Activated CD8-positive, alpha-beta memory T cell treated with anti-CD3 and anti-CD28 coated beads for 4 hours (primary cell): ENCODE measurements around the gene ABCG8.

ENCODE experiments used
- DNase-seq, 2 donors: peaks; one replicate each; pipeline ENCODE4 v3.0.0-alpha.2; 2020; ENCODE audit warnings: low read depth in 2 of 2

ABCG8 gene

GRCh38 chr2:43872151-43872550, 33.4 kb downstream of the ABCG8 start:
- no peak for DNase-seq

GRCh38 chr2:43874776-43875451, 36.1 kb downstream of the ABCG8 start:
- no peak for DNase-seq

GRCh38 chr2:43877782-43878464, 39.2 kb downstream of the ABCG8 start:
- peak; percentile 8 to 14 for DNase-seq

DNA sequence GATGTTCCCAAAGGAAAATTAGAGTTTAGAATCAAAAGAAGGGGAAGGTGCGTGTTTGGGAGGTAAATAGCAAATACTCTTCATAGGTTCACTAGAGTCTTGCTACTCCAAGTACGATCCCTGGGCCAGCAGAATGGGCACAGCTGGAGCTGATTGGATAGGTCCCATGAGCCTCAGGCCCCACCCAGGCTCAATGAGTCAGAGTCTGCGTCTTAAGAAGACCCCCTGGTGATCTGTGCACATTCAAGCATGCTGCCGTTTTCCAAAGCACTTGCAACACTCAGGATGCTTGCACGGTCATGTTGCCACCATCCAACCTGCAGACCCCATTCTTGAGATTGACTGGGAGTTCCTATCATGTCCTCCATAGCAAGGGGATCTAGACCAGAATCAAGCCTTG, 40.5 kb downstream of the ABCG8 start:
- DNase-seq: no peak

DNA sequence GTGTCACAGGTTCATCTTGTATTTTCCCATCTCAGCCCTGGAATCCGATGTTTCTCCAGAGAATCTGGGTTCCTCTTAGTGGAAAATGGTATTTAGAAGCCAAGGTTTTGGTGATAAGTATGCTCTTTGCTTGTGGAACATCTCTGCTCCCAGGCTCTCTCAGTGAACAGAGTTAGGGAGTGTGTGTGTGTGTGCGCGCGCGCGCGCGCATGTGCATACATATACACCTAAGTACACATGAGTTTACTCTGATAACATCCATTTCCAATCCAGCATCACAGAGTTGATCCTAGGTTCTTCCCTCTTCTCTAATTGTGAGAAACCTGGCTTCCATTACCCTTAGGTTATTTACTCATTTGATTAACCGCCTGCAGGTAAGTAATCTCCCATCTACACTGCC, 41.7 kb downstream of the ABCG8 start:
- DNase-seq: no peak

GRCh38 chr2:43880952-43881351, 42.2 kb downstream of the ABCG8 start:
- no peak for DNase-seq

DNA sequence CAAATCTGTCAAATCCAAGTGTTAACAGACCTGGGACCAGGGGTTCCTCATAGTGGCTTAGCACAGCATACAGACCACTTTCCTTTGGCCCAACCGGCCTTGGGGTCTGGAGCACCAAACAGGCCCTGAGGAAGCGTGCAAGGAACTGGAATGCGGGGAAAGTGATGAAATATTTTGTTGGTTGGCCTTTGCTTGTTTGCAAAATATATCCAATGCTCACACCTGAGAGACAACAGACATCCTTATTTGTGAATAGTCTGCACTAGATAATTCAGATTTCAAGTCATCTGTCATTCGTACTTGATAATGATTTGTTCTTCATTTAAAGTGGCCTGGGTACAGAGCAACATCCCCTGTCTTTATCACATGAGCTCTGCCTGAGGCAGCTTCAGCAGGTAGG, 43.5 kb downstream of the ABCG8 start:
- DNase-seq: no peak

DNA sequence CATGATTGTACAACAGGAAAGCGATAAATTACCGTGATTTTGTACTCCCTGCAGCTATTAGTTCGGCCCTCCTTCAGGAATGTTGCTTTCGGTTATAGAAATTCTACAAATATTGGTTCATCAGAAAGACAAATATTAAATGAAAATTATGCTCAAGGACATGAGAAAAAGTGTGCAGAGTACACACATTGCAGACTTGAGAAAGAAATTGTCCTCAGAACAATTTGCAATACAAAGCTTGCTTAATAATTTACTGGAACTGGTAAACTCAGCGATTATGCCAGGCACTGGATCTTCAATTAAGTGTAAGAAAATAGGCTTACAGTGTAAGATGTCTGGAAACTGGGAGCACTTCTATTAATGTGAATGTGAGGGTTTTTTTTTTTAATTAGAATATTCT, 45.9 kb downstream of the ABCG8 start:
- DNase-seq: no peak

GRCh38 chr2:43885132-43885632, 46.4 kb downstream of the ABCG8 start:
- no peak for DNase-seq

DNA sequence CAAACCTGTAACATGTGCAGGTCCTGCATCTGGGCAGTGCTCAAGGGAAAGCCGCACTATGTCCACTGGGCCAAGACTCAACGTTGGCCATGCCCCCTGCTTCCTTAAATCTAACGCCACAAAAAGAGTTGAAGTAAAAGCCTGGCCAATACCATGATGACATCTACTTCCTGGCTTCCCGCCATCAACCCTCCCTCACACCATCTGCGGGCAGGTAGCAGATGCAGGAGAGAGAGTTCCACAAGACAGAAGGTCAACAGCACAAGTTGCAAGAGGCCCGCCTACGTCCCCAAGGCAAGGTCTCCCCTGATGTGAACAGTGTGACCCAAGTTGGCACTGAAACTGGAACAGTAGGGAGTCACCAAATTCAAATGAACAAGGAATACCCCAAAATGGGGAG, 48.4 kb downstream of the ABCG8 start:
- DNase-seq: no peak

DNA sequence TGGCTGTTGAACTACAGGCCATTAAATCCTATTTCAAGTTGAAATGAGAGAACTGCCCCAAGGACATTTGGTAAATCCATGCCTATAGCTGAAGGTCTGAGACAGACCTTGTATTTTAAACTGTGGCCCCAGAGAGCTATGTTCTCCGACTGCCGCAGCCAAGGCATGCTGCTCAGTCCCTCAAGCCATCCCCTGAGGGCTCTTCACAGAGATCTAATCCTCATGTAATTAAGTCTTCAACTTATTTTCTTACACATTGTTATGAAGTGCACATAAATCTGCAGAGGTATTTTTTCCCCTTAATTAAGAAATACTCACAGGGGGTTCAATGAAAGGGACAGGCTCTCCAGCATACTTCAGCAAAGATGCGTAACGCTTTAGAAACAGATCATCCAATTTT, 50.6 kb downstream of the ABCG8 start:
- DNase-seq: no peak

DNA sequence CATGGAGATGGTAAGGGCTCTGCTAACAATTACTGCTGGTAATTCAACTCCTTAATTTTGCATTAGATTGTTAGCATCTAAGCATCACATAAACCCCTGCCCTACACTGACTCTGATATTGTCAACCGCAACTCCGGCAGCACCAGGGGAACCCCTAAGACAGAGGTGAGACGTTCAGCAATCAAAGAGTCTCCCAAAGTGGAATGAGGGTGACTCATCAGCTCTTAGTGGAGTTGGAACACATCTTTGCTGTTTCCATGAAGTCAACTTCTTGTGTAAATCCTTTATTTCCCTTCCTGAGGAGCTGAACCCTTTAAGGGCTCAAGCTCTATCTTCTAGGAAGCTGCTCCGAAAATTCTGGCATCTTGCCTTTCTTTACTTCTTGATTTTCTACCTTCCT, 52.1 kb downstream of the ABCG8 start:
- no peak for DNase-seq

- DNase-seq: no peak
Measured at GRCh38 chr2:43894743-43895142, 56.0 kb downstream of the ABCG8 start.

- DNase-seq: no peak
Measured at GRCh38 chr2:43896906-43897305, 58.1 kb downstream of the ABCG8 start.

- DNase-seq: no peak
Measured at GRCh38 chr2:43897492-43897891, 58.7 kb downstream of the ABCG8 start.

- no peak for DNase-seq
Measured at GRCh38 chr2:43898134-43898837, 59.5 kb downstream of the ABCG8 start.

GRCh38 chr2:43898838-43899346, 60.1 kb downstream of the ABCG8 start:
- no peak for DNase-seq

GRCh38 chr2:43899589-43899988, 60.8 kb downstream of the ABCG8 start:
- no peak for DNase-seq

DNA sequence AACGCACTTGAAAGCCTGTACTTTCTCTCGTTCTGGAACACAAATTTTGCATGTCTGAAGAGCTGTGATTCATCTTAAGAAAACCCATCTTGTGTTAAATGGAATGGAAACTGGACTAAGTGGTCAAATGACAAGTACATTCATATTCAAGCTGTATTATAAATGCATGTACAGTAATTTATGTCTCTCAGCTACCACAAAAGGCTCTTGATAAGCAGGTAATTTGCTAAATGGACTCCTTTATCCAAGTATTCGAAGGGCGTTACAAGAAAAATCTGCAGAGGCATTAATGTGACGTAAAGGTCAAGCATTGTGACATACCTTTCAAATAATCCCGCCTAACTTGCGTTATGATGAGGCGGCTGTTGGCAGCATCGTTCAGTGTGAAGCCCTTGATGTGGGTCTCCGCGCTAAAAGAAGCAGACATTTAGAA, 66.6 kb downstream of the ABCG8 start:
- no peak for DNase-seq

GRCh38 chr2:43905871-43906270, 67.1 kb downstream of the ABCG8 start:
- DNase-seq: no peak

DNA sequence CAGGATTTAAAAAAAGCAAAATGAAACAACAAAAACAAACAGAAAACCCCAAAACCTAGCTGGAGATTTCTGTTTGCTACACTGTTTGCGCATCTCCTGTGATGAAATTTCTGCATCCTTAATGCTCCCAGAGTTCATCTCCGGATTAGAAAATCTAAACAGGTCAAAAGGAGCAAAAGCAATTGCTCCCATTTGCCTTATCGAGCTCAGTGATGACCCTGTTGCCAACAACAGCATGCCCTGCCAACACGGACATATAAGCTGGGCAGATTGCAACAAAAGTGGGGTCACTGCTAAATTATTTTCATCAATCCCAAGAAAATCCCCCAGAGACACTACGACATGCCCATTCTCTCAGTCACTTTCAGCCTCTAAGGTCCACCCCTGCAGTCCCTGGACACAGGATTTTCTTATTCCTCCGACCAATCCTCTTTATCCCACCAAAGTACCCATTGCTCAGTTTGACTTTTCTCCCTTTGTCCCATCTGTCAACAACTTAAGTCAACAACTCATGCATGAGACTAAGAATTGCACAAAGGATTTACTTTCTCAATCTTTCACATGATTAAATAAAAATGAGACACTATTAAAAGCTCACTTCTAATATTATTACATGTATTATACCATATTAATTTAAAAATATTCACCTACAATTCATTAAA, 67.8 kb downstream of the ABCG8 start:
- no peak for DNase-seq
